PC-3 (cell line): Measurements from ENCODE around the gene ARSK. TPM values are rescaled to one million over a fixed set of nuclear protein-coding genes. Genes with fewer than 3 reads are reported as not detected.

ENCODE experiments used
- ATAC-seq: fragments of 200-7000 bp; cut with Tn5 transposase; 2 replicates; pipeline ENCODE4 v1.9.1; 2020; ENCODE audit warnings: mild to moderate bottlenecking, moderate library complexity
- BruUV-seq: library from RNA; stranded (reverse); fragments of 400-500 nt; replicated peaks from 2 replicates; lab custom pipeline; 2021; lab: Mats Ljungman, UMichigan
- CTCF ChIA-PET: fragments of 300-600 bp; sonication (Branson Sonifier 250); formaldehyde crosslinking; loops from one replicate; lab custom pipeline; 2022; ENCODE audit warnings: antibody characterized with exemption; lab: Charles Lee
- POLR2A ChIA-PET: fragments of 300-600 bp; sonication (Branson Sonifier 250); formaldehyde crosslinking; loops from one replicate; lab custom pipeline; 2022; ENCODE audit warnings: antibody characterized with exemption; ENCODE audit not compliant: unreplicated experiment; lab: Charles Lee
- DNase-seq: peaks from one replicate; pipeline ENCODE4 v3.0.0-alpha.2; 2015
- H2AFZ ChIP-seq: fragments of 300-600 bp; sonication (generic); 2 replicates; pipeline ENCODE4 v1.6.0; 2016; ENCODE audit warnings: antibody characterized with exemption, low read length
- H3F3A ChIP-seq: fragments of 300-600 bp; sonication (generic); one replicate; pipeline ENCODE4 v1.6.0; 2017; ENCODE audit warnings: antibody characterized with exemption, low read length, control low read depth, mild to moderate bottlenecking; ENCODE audit not compliant: unreplicated experiment
- H3K27ac ChIP-seq: fragments of 300-600 bp; sonication (generic); 2 replicates; pipeline ENCODE4 v1.5.1; 2016; ENCODE audit warnings: mild to moderate bottlenecking, low read length
- H3K27me3 ChIP-seq: fragments of 300-600 bp; sonication (generic); 2 replicates; pipeline ENCODE4 v1.6.1; 2016; ENCODE audit warnings: low read length, mixed read lengths
- H3K36me3 ChIP-seq: fragments of 300-600 bp; sonication (generic); 2 replicates; pipeline ENCODE4 v1.6.1; 2016; ENCODE audit warnings: low read depth, mixed run types, low read length, mixed read lengths
- H3K4me1 ChIP-seq: fragments of 300-600 bp; sonication (generic); 2 replicates; pipeline ENCODE4 v1.5.1; 2016; ENCODE audit warnings: low read length; ENCODE audit not compliant: insufficient read depth
- H3K4me2 ChIP-seq: fragments of 300-600 bp; sonication (generic); 2 replicates; pipeline ENCODE4 v1.6.0; 2016; ENCODE audit warnings: low read length
- H3K4me3 ChIP-seq: fragments of 300-600 bp; sonication (generic); 2 replicates; pipeline ENCODE4 v1.5.1; 2016; ENCODE audit warnings: mild to moderate bottlenecking, low read length, mixed read lengths
- H3K79me2 ChIP-seq: fragments of 300-600 bp; sonication (generic); 2 replicates; pipeline ENCODE4 v1.6.1; 2017; ENCODE audit warnings: low read length, mixed read lengths
- H3K9ac ChIP-seq: fragments of 300-600 bp; sonication (generic); 2 replicates; pipeline ENCODE4 v1.6.0; 2016; ENCODE audit warnings: mild to moderate bottlenecking, low read length
- H3K9me2 ChIP-seq: fragments of 300-600 bp; sonication (generic); replicated peaks from 2 replicates; pipeline ENCODE4 v1.6.1; 2016; ENCODE audit warnings: mixed run types, low read length, mixed read lengths
- H3K9me3 ChIP-seq: fragments of 300-600 bp; sonication (generic); 2 replicates; pipeline ENCODE4 v1.6.1; 2016; ENCODE audit warnings: low read length, mixed read lengths
- H4K20me1 ChIP-seq: fragments of 300-600 bp; sonication (generic); 2 replicates; pipeline ENCODE4 v1.6.1; 2016; ENCODE audit warnings: low read length, mixed read lengths
- EZH2 ChIP-seq: fragments of 300-600 bp; sonication (generic); IDR thresholded peaks from one replicate; pipeline ENCODE4 v1.6.1; 2017; ENCODE audit warnings: antibody characterized with exemption, mild to moderate bottlenecking, low read length; ENCODE audit not compliant: unreplicated experiment
- EZH2phosphoT487 ChIP-seq: fragments of 300-600 bp; sonication (generic); IDR thresholded peaks from 2 replicates; pipeline ENCODE4 v1.6.1; 2018; ENCODE audit warnings: mild to moderate bottlenecking, antibody characterized with exemption, low read length, borderline replicate concordance
- intact Hi-C: fragments of 100-400 bp; cut with micrococcal nuclease; formaldehyde crosslinking; loops from 2 replicates; pipeline ENCODE4 v1.9.0; 2023
- total RNA-seq: library from RNA; depleted of rRNA; stranded (reverse); fragments of >200 nt; gene quantifications from 2 replicates; pipeline ENCODE4 v1.2.3, GENCODE V29; 2014
- TF ChIP-seq, protein P1 (sequence below): fragments of 300-600 bp; sonication (generic); conservative IDR thresholded peaks from 2 replicates; pipeline ENCODE4 v1.5.1; 2017; ENCODE audit warnings: antibody characterized with exemption, low read depth, mild to moderate bottlenecking, low read length

ARSK gene
- total RNA-seq, 1 experiment from 2014 or later, result 10.5 TPM

GRCh38 chr5:95519681-95520080, 35.2 kb upstream of the ARSK start:
- Histone ChIP-seq H3K9me3 (no peaks in the 10 kb centered on the region), H3K36me3 (peaks cover 14% of the 10 kb centered on the region; the same call in 1 of the 2 replicates), H3K27me3 (no peaks in the 10 kb centered on the region), H3K27ac (no peak overlapping the region), H3F3A (no peaks in the 10 kb centered on the region), H4K20me1 (no peaks in the 10 kb centered on the region), H3K4me1 (no peaks in the 10 kb centered on the region), H3K79me2 (no peaks in the 10 kb centered on the region), H3K4me3 (no peak overlapping the region), H2AFZ (no peak overlapping the region), H3K9ac (no peak overlapping the region), H3K4me2 (no peak overlapping the region), H3K9me2 (no peaks in the 10 kb centered on the region)
- no peak for ATAC-seq
- TF ChIP-seq, protein P1, sequence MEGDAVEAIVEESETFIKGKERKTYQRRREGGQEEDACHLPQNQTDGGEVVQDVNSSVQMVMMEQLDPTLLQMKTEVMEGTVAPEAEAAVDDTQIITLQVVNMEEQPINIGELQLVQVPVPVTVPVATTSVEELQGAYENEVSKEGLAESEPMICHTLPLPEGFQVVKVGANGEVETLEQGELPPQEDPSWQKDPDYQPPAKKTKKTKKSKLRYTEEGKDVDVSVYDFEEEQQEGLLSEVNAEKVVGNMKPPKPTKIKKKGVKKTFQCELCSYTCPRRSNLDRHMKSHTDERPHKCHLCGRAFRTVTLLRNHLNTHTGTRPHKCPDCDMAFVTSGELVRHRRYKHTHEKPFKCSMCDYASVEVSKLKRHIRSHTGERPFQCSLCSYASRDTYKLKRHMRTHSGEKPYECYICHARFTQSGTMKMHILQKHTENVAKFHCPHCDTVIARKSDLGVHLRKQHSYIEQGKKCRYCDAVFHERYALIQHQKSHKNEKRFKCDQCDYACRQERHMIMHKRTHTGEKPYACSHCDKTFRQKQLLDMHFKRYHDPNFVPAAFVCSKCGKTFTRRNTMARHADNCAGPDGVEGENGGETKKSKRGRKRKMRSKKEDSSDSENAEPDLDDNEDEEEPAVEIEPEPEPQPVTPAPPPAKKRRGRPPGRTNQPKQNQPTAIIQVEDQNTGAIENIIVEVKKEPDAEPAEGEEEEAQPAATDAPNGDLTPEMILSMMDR, result no peak
- no peak for TF ChIP-seq EZH2phosphoT487
- TF ChIP-seq EZH2, result no peak
- no peak for DNase-seq
- POLR2A ChIA-PET, result no interaction called here
- CTCF ChIA-PET, result no interaction called here
- no TSS peak for BruUV-seq
- intact Hi-C loops, result no loop called here

DNA sequence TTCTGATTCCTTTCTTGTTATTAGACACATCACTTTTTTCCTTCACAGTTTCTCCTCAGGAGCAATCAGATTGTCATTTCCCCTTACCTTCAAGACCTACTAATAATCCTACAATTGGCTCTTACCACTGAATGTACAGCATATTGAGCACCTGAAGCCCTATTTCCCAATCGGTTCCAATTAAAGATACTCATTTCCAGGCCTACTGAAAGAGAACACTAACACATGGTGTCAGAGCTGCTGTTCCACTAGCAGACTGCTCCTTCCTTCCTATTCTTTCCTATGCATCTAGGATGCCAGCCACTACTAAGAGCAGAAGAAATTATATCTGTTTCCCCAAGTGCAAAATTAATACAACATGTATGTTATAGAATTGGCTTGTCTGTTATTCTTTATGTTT, 34.7 kb upstream of the ARSK start:
- Histone ChIP-seq H3K27me3 (no peaks in the 10 kb centered on the region), H3K79me2 (no peaks in the 10 kb centered on the region), H3K9ac (no peak overlapping the region), H3K4me3 (no peak overlapping the region), H3K27ac (no peak overlapping the region), H3K4me1 (no peaks in the 10 kb centered on the region), H2AFZ (no peak overlapping the region), H4K20me1 (no peaks in the 10 kb centered on the region), H3K36me3 (peaks cover 9% of the 10 kb centered on the region; the same call in 1 of the 2 replicates), H3K4me2 (no peak overlapping the region), H3F3A (no peaks in the 10 kb centered on the region), H3K9me2 (no peaks in the 10 kb centered on the region), H3K9me3 (no peaks in the 10 kb centered on the region)
- ChIA-PET CTCF (no interaction called here), POLR2A (no interaction called here)
- intact Hi-C loops, result no loop called here
- ATAC-seq (no peak), DNase-seq (no peak)
- no TSS peak for BruUV-seq
- TF ChIP-seq EZH2phosphoT487 (no peak), EZH2 (no peak)
- TF ChIP-seq, protein P1, result no peak

DNA sequence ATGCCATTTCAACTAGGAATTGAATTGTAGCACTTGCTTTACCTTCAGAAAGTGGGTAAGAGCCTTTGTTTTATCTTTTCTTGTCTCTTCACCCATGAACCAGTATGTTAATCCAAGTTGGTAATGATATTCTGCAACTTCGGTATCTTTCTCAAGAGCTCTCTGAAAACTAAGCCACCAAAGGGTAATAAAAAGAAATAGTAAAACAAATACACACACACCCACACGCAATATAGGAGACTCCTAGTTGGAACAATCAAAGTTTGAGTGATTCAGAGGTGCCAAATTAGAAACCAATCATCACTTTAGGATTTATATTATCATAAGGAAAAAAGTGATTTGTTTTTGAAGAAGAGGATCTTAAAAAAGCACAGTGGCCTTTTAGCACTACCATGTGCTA, 30.5 kb upstream of the ARSK start:
- H3K4me2 ChIP-seq, result no peak overlapping the region
- ChIA-PET CTCF (no interaction called here), POLR2A (no interaction called here)
- DNase-seq (no peak), ATAC-seq (no peak)
- H4K20me1 ChIP-seq, result no peaks in the 10 kb centered on the region
- no peaks in the 10 kb centered on the region for H3K9me2 ChIP-seq
- H3K27me3 ChIP-seq, result no peaks in the 10 kb centered on the region
- BruUV-seq, result no TSS peak
- intact Hi-C loops, result no loop called here
- H3K36me3 ChIP-seq, result peaks cover 12% of the 10 kb centered on the region
- no peaks in the 10 kb centered on the region for H3F3A ChIP-seq
- H2AFZ ChIP-seq, result no peak overlapping the region
- H3K27ac ChIP-seq, result no peak overlapping the region
- H3K9me3 ChIP-seq, result no peaks in the 10 kb centered on the region
- TF ChIP-seq EZH2phosphoT487 (no peak), EZH2 (no peak)
- TF ChIP-seq, protein P1, result no peak
- H3K4me3 ChIP-seq, result no peak overlapping the region
- H3K79me2 ChIP-seq, result no peaks in the 10 kb centered on the region
- no peaks in the 10 kb centered on the region for H3K4me1 ChIP-seq
- H3K9ac ChIP-seq, result no peak overlapping the region
